ENCODE results near the gene ZDHHC8. TPM values are rescaled to one million over a fixed set of nuclear protein-coding genes. Genes with fewer than 3 reads are reported as not detected.
"Not testable (repeated sequence)": the region's sequence is repeated elsewhere in the genome, so short reads cannot be mapped to it uniquely, and the experiment has no call there.

Gene ZDHHC8
- total RNA-seq, 1 donor: 12.7 TPM

DNA sequence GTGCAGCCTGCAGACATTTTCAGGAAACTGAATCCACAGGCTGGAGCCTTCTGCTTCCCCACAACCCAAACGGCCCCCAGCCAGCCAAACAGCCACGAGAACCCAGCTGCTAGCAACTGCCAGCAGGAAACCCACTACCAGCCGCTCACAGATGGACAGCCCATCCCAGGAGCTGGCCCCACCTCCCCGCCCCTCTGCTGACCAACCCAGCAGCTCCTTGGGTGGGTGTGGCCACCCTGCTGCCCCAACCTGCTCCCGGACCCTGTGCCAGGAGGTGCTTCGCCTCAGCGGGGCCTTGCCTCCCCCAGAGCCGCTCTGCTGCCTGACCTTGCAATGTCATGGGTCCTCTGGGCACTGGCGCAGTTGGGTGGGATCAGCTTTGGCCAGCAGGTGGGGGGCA lies 27.5 kb downstream of the ZDHHC8 start:
- TF ChIP-seq, protein P1, sequence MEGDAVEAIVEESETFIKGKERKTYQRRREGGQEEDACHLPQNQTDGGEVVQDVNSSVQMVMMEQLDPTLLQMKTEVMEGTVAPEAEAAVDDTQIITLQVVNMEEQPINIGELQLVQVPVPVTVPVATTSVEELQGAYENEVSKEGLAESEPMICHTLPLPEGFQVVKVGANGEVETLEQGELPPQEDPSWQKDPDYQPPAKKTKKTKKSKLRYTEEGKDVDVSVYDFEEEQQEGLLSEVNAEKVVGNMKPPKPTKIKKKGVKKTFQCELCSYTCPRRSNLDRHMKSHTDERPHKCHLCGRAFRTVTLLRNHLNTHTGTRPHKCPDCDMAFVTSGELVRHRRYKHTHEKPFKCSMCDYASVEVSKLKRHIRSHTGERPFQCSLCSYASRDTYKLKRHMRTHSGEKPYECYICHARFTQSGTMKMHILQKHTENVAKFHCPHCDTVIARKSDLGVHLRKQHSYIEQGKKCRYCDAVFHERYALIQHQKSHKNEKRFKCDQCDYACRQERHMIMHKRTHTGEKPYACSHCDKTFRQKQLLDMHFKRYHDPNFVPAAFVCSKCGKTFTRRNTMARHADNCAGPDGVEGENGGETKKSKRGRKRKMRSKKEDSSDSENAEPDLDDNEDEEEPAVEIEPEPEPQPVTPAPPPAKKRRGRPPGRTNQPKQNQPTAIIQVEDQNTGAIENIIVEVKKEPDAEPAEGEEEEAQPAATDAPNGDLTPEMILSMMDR (IDR thresholded peaks at IDR 0.05; ENCODE audit: insufficient read depth, low read length): no peak
- H3K4me3 ChIP-seq (ENCODE audit: low read depth, low read length): no peak overlapping the region

DNA sequence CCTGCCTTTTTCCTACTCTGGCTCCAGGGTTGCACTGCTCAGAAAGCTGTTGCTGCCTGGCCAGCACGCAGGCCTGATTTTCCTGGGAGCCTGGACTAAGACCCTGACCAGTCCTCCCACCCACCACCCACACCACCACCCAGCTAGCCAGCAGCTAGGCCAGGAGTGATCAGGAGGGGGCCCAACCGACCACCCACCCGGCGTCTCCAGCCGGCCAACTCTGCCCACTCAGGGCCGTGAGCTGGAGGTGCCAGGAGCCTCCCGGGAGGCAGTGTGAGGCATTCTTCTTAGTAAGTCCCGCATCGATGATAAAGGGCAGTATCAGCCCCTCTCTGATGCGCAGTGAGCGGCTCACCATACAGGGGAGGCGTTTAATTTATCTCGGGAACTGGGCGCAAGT lies 27.9 kb downstream of the ZDHHC8 start:
- DNase-seq (ENCODE audit: low read depth); H3K4me3 ChIP-seq (ENCODE audit: low read depth, low read length): not testable (repeated sequence)

More for the DNA sequence above, 27.5 kb downstream of the ZDHHC8 start:
- no peak for DNase-seq (ENCODE audit: low read depth)

DNA sequence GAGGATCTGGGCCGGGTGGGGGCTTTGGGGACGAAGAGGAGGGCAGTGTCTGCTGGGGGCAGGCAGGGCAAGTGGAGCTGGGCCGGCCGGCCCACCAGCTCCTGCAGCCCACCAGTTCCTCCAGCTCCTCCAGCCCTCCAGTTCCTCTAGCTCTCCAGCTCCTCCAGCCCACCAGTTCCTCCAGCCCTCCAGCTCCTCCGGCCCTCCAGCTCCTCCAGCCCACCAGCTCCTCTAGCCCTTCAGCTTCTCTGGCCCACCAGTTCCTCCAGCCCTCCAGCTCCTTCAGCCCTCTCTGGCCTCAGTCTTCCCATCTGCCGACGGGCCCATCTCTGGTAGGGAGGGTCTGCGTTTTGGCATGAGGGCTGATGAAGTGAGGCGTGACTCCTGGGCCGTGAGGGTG lies 28.4 kb downstream of the ZDHHC8 start:
- no peak for DNase-seq (ENCODE audit: low read depth)
- TF ChIP-seq, protein P1 (IDR thresholded peaks at IDR 0.05; ENCODE audit: insufficient read depth, low read length): no peak
- H3K4me3 ChIP-seq (ENCODE audit: low read depth, low read length): no peak overlapping the region

DNA sequence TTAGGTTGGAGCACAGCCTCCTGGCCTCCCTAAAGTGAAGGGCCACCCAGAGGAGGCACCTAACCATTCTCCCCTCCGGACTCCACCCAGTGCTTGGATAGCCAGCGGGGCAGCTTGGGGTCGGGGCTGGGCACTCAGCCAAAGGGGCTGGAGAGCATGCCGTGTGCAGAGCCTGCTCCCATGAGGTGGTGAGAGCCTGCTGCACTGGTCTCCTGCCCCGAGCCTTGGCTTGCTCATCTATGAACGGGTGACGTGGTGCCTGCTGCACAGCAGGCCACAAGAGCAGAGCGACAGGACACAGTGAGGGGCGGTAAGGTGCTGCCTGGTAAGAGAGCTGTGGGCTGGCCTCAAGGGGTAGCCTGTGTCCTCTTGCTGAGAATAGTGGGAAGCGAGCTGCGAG lies 33.3 kb downstream of the ZDHHC8 start:
- TF ChIP-seq, protein P1 (IDR thresholded peaks at IDR 0.05; ENCODE audit: insufficient read depth, low read length): no peak
- no peak overlapping the region for H3K4me3 ChIP-seq (ENCODE audit: low read depth, low read length)
- no peak for DNase-seq (ENCODE audit: low read depth)

DNA sequence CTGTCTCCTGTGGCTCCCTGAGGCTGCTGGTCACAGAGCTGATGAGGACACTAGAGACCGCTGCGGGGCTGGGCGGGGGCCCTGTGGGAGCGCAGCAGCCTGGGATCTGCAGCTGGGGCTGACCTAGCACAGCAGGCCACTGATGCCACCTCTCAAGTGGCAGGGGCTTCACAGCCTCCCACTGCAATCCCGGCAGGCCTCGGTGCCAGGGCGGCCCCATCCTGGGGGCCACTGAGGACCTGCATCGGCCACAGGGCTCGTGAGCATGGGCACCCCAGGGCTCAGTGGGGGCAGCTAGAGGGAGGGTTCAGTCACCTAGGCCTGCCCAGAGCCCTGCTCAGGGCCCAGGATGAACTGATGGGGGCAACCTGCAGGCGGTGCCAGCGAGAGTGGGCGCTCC lies 33.8 kb downstream of the ZDHHC8 start:
- DNase-seq (ENCODE audit: low read depth): no peak
- H3K4me3 ChIP-seq (ENCODE audit: low read depth, low read length): no peak overlapping the region
- TF ChIP-seq, protein P1 (IDR thresholded peaks at IDR 0.05; ENCODE audit: insufficient read depth, low read length): no peak

DNA sequence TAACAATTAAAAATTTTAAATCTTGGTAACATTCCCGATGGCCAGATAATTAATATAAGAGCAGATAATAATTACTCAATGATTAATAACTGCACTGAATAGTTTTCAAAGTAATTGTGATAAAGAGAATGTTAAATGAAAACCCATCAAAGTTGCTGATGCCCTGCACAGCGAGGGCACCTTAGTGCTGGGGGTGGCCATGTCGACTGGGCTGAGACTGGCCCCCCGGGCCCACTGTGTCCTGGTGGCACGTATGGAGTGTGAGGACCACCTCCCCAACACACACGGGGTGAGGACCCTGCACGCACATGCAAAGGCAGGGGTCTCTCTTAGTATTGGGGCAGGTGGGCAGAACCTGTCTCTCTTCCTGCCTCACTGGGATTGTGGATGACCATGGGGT lies 34.3 kb downstream of the ZDHHC8 start:
- no peak for DNase-seq (ENCODE audit: low read depth)
- H3K4me3 ChIP-seq (ENCODE audit: low read depth, low read length): no peak overlapping the region
- TF ChIP-seq, protein P1 (IDR thresholded peaks at IDR 0.05; ENCODE audit: insufficient read depth, low read length): no peak

DNA sequence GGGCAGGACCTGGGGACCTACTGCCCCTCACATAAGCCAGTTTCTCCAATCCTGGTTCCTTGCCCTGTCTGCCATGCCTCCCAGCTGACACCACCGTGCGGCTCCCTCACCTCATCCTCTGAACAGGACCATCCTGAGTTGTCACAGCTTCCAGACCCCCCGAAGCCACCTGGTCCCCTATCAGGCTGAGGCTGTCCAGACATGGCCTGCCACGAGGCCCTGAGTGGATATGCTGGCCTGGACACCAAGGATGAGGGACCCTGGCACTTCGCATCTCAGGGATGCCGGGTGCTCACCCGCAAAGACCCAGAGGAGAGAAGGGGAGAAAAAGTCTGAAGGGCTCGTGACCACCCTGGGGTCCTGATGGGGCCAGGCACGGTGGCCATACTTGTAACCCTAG lies 35.1 kb downstream of the ZDHHC8 start:
- DNase-seq (ENCODE audit: low read depth): no peak
- TF ChIP-seq, protein P1 (IDR thresholded peaks at IDR 0.05; ENCODE audit: insufficient read depth, low read length): no peak

More for the DNA sequence above, 35.1 kb downstream of the ZDHHC8 start:
- no peak overlapping the region for H3K4me3 ChIP-seq (ENCODE audit: low read depth, low read length)

All from fibroblast of the aortic adventitia (primary cell).